ENCODE measurements around the gene DCTPP1.

DNA sequence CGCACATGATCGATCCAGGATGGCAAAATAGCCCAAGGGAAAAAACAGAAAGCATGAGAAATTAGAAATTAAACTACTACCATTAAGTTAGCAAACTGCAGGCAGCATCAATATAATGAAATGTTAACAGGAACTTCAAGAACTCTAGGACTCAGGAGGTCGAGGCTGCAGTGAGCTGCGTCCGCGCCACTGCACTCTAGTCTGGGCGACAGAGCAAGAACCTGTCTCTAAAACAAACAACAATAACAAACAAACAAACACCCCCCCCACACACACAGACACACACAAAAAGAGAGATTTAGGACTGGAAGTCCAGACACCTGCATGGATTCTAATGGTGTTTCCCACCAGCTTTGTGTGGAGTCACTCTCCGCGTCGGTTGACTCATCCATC lies 16.4 kb upstream of the DCTPP1 start:
- TF ChIP-seq FOS (IDR thresholded peaks at IDR 0.05; ENCODE audit: low read depth, low read length) (no peak), CTCF (conservative IDR thresholded peaks at IDR 0.05; ENCODE audit: low read depth, low read length) (no peak), POLR2A (IDR thresholded peaks at IDR 0.05; ENCODE audit: low read depth, low read length) (no peak), USF2 (IDR thresholded peaks at IDR 0.05; ENCODE audit: low read depth, low read length) (no peak), NFE2L2 (IDR thresholded peaks at IDR 0.05; ENCODE audit: low read depth, low read length) (no peak), BHLHE40 (IDR thresholded peaks at IDR 0.05; ENCODE audit: low read depth, low read length) (no peak)
